Fibroblast of pulmonary artery (primary cell): ENCODE data around the gene NPAP1.
"Not testable (repeated sequence)": the region's sequence is repeated elsewhere in the genome, so short reads cannot be mapped to it uniquely, and the experiment has no call there.

Source experiments
- DNase-seq: peaks from one replicate; pipeline ENCODE4 v3.0.0-alpha.2; 2010; ENCODE audit warnings: low read depth
- H3K4me3 ChIP-seq: replicated peaks from 2 replicates; pipeline ENCODE4 v1.5.1; 2011; ENCODE audit warnings: low read depth, mild to moderate bottlenecking, control low read depth, low read length, moderate library complexity
- TF ChIP-seq, protein P1 (sequence below): IDR thresholded peaks from 2 replicates; pipeline ENCODE4 v1.5.1; 2011; ENCODE audit warnings: mild to moderate bottlenecking, control low read depth, low read length, inconsistent platforms; ENCODE audit errors: missing control alignments

Gene NPAP1

DNA sequence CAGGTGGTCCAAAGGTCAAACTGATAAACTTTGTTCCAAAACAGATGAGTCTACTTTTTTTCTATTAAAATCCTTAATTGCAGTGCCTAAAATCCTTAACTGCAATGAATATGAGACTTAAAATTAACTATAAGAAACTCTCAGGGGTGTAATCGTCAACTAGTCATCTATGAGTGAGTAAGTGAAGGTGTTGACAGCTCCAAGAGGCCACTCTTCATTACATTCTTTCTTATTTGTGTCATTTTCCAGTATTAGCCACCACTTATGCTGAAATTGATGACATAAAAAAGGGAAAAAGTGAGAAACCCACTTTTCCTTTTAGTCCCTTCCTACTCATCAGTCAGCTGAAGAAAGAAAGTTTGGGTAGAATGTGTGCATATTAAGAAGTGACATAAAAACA, 12.6 kb upstream of the NPAP1 start:
- H3K4me3 ChIP-seq, result no peak overlapping the region
- DNase-seq, result no peak
- TF ChIP-seq, protein P1, sequence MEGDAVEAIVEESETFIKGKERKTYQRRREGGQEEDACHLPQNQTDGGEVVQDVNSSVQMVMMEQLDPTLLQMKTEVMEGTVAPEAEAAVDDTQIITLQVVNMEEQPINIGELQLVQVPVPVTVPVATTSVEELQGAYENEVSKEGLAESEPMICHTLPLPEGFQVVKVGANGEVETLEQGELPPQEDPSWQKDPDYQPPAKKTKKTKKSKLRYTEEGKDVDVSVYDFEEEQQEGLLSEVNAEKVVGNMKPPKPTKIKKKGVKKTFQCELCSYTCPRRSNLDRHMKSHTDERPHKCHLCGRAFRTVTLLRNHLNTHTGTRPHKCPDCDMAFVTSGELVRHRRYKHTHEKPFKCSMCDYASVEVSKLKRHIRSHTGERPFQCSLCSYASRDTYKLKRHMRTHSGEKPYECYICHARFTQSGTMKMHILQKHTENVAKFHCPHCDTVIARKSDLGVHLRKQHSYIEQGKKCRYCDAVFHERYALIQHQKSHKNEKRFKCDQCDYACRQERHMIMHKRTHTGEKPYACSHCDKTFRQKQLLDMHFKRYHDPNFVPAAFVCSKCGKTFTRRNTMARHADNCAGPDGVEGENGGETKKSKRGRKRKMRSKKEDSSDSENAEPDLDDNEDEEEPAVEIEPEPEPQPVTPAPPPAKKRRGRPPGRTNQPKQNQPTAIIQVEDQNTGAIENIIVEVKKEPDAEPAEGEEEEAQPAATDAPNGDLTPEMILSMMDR, result no peak

DNA sequence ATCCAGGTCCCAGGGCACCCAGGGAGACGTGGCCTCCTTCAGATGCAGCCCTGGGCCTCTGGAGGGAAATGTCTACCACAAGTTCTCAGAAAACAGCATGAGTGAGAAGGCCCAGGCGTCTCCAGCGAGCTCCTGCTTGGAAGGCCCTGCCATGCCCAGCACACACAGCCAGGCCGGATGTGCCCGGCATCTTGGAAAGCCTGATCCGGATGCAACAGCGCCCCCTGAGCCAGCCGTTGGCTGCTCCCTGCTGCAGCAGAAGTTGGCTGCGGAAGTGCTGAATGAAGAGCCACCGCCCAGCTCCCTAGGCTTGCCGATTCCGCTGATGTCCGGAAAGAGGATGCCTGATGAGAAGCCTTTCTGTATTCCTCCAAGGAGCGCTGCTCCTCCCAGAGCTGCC, 856 bp downstream of the NPAP1 start:
- DNase-seq, result no peak
- TF ChIP-seq, protein P1, result no peak
- H3K4me3 ChIP-seq, result no peak overlapping the region

DNA sequence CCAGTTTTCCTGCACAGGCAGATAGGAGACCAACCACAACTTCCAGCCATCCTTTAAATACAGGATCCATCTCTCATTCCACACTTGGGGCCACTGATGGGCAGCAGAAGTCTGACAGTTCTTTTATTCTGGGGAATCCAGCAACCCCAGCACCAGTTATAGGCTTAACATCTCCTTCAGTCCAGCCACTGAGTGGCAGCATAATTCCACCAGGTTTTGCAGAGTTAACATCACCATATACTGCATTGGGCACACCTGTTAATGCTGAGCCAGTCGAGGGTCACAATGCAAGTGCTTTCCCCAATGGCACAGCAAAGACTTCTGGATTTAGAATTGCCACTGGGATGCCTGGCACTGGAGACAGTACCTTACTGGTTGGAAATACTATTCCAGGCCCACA, 2.9 kb downstream of the NPAP1 start:
- DNase-seq, result no peak
- H3K4me3 ChIP-seq, result no peak overlapping the region
- TF ChIP-seq, protein P1, result no peak

DNA sequence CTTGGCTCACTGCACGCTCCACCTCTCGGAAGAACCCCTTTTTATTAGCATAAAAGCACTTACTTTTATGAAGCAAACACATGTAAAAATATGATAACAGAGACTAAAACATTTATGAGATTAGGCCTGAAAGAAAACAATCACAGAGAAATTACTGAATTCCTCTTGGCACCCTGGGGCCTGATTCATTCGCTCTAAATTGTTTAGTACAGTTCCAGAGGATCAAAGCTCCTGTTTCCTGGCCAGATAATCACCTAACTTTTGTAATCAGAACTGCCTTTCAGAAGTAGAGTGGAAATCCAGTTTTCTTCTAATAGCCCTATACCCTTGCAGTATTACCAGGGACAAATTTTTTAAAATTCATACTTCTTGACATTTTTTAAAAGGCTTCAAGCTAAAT, 6.4 kb downstream of the NPAP1 start:
- no peak for DNase-seq
- H3K4me3 ChIP-seq, result no peak overlapping the region
- TF ChIP-seq, protein P1, result no peak

DNA sequence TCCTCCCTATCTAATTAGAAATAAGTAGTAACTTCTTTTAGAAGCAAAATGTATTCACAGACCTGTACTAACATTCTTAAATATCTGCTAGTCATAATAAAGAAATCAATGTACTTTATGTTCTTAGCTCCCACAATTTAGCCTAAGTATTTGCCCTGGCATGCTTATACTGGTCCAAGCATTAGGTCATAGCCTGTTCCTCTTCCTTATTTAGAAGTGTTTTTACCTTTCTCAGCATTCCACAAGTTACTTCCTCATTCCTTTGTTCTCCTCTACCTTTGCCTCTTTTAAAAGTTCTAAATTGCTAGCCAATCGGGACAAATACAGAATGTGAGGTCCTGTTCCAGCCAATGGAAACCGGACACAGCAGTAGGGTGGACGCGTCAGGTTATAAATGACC, 7.3 kb downstream of the NPAP1 start:
- DNase-seq, H3K4me3 ChIP-seq: not testable (repeated sequence)

DNA sequence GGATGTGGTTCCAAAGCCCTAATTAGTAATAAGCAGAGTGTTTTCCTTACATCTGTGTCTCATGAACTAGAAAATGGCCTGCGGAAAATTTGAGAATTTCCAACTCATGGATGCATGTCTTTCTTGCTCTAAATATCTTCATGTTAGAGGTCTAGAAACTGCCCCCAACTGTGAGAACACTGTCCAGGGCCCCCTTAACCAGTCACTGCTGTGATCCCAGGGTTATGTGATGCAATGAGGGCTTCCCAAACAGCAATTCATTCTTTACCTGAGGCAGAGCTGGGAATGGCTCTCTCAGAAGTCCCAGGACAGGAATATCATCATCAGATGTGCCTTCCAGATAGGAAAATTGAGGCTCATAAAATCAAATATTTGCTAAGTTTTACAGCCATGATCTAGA, 8.2 kb downstream of the NPAP1 start:
- TF ChIP-seq, protein P1, result no peak
- no peak for DNase-seq
- no peak overlapping the region for H3K4me3 ChIP-seq

DNA sequence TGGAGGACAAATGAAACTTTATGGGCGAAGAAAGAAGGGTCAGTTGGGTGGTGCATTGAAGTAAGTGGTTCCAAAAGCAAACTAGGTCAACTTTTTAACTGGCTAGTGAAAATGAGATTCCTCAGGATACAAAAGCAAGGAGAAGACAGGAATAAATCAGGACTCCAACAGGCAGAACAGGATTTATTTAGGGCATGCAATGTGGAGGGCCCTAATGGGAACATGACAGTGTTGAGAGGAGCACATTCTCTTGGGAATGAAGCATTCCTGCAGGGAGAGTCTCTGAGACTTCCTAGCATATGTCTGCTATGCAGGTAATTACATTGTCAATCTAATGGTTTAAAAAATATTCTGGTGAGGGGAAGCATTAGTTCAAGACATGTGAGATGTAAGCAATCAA, 8.7 kb downstream of the NPAP1 start:
- no peak overlapping the region for H3K4me3 ChIP-seq
- TF ChIP-seq, protein P1, result no peak
- no peak for DNase-seq

DNA sequence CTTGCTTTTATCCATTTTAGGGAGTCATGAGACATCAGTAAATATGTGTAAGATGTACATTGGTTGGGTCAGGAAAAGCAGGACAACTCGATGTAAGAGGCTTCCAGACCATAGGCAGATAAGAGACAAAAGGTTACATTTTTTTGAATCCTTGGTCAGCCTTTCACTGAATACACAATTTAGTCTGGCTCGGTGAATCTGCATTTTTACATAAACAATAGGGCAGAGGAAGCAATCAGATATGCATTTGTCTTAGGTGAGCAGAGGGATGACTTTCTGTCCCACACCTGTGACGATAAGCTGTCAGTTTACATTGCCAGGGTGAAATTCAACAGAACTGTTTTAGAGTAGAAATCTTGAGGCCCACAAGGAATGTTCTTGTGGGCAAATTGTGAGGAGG, 20.6 kb downstream of the NPAP1 start:
- no peak overlapping the region for H3K4me3 ChIP-seq
- TF ChIP-seq, protein P1, result no peak
- DNase-seq, result no peak
